GM23338 (cell line): Measurements from ENCODE around the gene PABPC1L. TPM values are rescaled to one million over a fixed set of nuclear protein-coding genes. Genes with fewer than 3 reads are reported as not detected.

ENCODE experiments used
- polyA plus RNA-seq: library from polyadenylated mRNA; unstranded; fragments of >200 nt; fragmentation: Nextera tagmentation; extraction: Ambion mirVana; gene quantifications from 2 replicates; pipeline ENCODE4 v1.2.1, GENCODE V29; 2016
- total RNA-seq: library from RNA; depleted of rRNA; stranded (reverse); fragments of >200 nt; shearing (Covaris generic); gene quantifications from 2 replicates; pipeline ENCODE4 v1.2.3, GENCODE V29; 2014; rRNA removed

Gene PABPC1L
- total and polyA plus RNA-seq, 2 experiments from 2014 or later: 44.4 to 49.1 TPM

Other genes with a start within 250 kb of the PABPC1L start
- gene CCN5, start 194.7 kb upstream of the PABPC1L start, total RNA-seq: not detected in 2 replicates
- gene CCN5, start 194.7 kb upstream of the PABPC1L start, polyA plus RNA-seq: not detected in 2 replicates
- gene KCNK15, start 164.2 kb upstream of the PABPC1L start, total RNA-seq: 0.19 and 0.63 TPM in 2 replicates
- gene KCNK15, start 164.2 kb upstream of the PABPC1L start, polyA plus RNA-seq: 3.3 and 4.3 TPM in 2 replicates
- gene RIMS4, start 99.5 kb upstream of the PABPC1L start, total RNA-seq: 34.5 and 39.7 TPM in 2 replicates
- gene RIMS4, start 99.5 kb upstream of the PABPC1L start, polyA plus RNA-seq: 2.9 and 3.5 TPM in 2 replicates
- gene YWHAB, start 24.4 kb upstream of the PABPC1L start, total RNA-seq: 120 and 121 TPM in 2 replicates
- 454 and 519 TPM in 2 replicates for gene YWHAB, start 24.4 kb upstream of the PABPC1L start, polyA plus RNA-seq
- 36.5 and 38.7 TPM in 2 replicates for gene TOMM34, start 50.3 kb downstream of the PABPC1L start, total RNA-seq
- gene TOMM34, start 50.3 kb downstream of the PABPC1L start, polyA plus RNA-seq: 27.1 and 27.4 TPM in 2 replicates
- 34.3 and 37.7 TPM in 2 replicates for gene STK4, start 56.5 kb downstream of the PABPC1L start, total RNA-seq
- gene STK4, start 56.5 kb downstream of the PABPC1L start, polyA plus RNA-seq: 42.3 and 58.7 TPM in 2 replicates
- 0.97 and 3.2 TPM in 2 replicates for gene KCNS1, start 191.1 kb downstream of the PABPC1L start, total RNA-seq
- 0.30 and 0.37 TPM in 2 replicates for gene KCNS1, start 191.1 kb downstream of the PABPC1L start, polyA plus RNA-seq
- not detected in 2 replicates for gene WFDC5, start 205.1 kb downstream of the PABPC1L start, total RNA-seq
- not detected in 2 replicates for gene WFDC5, start 205.1 kb downstream of the PABPC1L start, polyA plus RNA-seq
- not detected in 2 replicates for gene WFDC12, start 214.4 kb downstream of the PABPC1L start, total RNA-seq
- gene WFDC12, start 214.4 kb downstream of the PABPC1L start, polyA plus RNA-seq: not detected in 2 replicates